ENCODE results near the gene RPUSD4. TPM values are rescaled to one million over a fixed set of nuclear protein-coding genes. Genes with fewer than 3 reads are reported as not detected.

RPUSD4 gene
- total and polyA plus RNA-seq, 2 experiments from 2014 or later = 15.2 to 36.5 TPM

- peak in 1 of 2 donors; percentile 21 for DNase-seq (ENCODE audit: low read depth in 1 of 2, low spot score in 1 of 2)
- TF ChIP-seq CTCF (IDR thresholded peaks at IDR 0.05; ENCODE audit: low read depth, low read length) = no peak
- H3K27me3 ChIP-seq = no peaks in the 10 kb centered on the region
- no peak overlapping the region for H3K27ac ChIP-seq
- H3K4me3 ChIP-seq = no peak overlapping the region
- H3K4me1 ChIP-seq (ENCODE audit: low read depth) = peaks cover 7% of the 10 kb centered on the region
- no peaks in the 10 kb centered on the region for H3K36me3 ChIP-seq
- H3K9me3 ChIP-seq (ENCODE audit: low read depth) = no peaks in the 10 kb centered on the region
Measured at GRCh38 chr11:126186025-126186698, 25.3 kb downstream of the RPUSD4 start.

- Histone ChIP-seq H3K27me3 (no peaks in the 10 kb centered on the region), H3K4me1 (ENCODE audit: low read depth) (peaks cover 7% of the 10 kb centered on the region), H3K36me3 (no peaks in the 10 kb centered on the region), H3K9me3 (ENCODE audit: low read depth) (no peaks in the 10 kb centered on the region), H3K4me3 (no peak overlapping the region), H3K27ac (no peak overlapping the region)
- no peak for TF ChIP-seq CTCF (IDR thresholded peaks at IDR 0.05; ENCODE audit: low read depth, low read length)
- no peak for DNase-seq (ENCODE audit: low read depth in 1 of 2, low spot score in 1 of 2)
Measured at GRCh38 chr11:126185259-126186024, 26.0 kb downstream of the RPUSD4 start.

GRCh38 chr11:126182787-126183445 is 28.5 kb downstream of the RPUSD4 start:
- Histone ChIP-seq H3K36me3 (no peaks in the 10 kb centered on the region), H3K9me3 (ENCODE audit: low read depth) (no peaks in the 10 kb centered on the region), H3K27me3 (no peaks in the 10 kb centered on the region), H3K4me3 (no peak overlapping the region), H3K27ac (no peak overlapping the region), H3K4me1 (ENCODE audit: low read depth) (no peaks in the 10 kb centered on the region)
- DNase-seq (ENCODE audit: low read depth in 1 of 2, low spot score in 1 of 2) = no peak
- TF ChIP-seq CTCF (IDR thresholded peaks at IDR 0.05; ENCODE audit: low read depth, low read length) = no peak

- no peaks in the 10 kb centered on the region for H3K9me3 ChIP-seq (ENCODE audit: low read depth)
- H3K4me1 ChIP-seq (ENCODE audit: low read depth) = no peaks in the 10 kb centered on the region
- H3K27me3 ChIP-seq = no peaks in the 10 kb centered on the region
- H3K4me3 ChIP-seq = no peak overlapping the region
- no peak for DNase-seq (ENCODE audit: low read depth in 1 of 2, low spot score in 1 of 2)
- H3K36me3 ChIP-seq = no peaks in the 10 kb centered on the region
- H3K27ac ChIP-seq = no peak overlapping the region
- TF ChIP-seq CTCF (IDR thresholded peaks at IDR 0.05; ENCODE audit: low read depth, low read length) = no peak
Measured at GRCh38 chr11:126181939-126182730, 29.3 kb downstream of the RPUSD4 start.

GRCh38 chr11:126176853-126177470 is 34.5 kb downstream of the RPUSD4 start:
- DNase-seq (ENCODE audit: low read depth in 1 of 2, low spot score in 1 of 2) = no peak
- H3K9me3 ChIP-seq (ENCODE audit: low read depth) = no peaks in the 10 kb centered on the region
- H3K36me3 ChIP-seq = no peaks in the 10 kb centered on the region
- H3K4me1 ChIP-seq (ENCODE audit: low read depth) = no peaks in the 10 kb centered on the region
- TF ChIP-seq CTCF (IDR thresholded peaks at IDR 0.05; ENCODE audit: low read depth, low read length) = no peak
- H3K27me3 ChIP-seq = no peaks in the 10 kb centered on the region
- no peak overlapping the region for H3K27ac ChIP-seq
- no peak overlapping the region for H3K4me3 ChIP-seq
